HL-60 (cell line): ENCODE measurements around the gene RUNX1.

Experiments
- DNase-seq, 2 experiments: peaks; one replicate each; pipeline ENCODE4 v3.0.0-alpha.2; 2010 to 2020; ENCODE audit warnings: low read depth in 1 of 2, low spot score in 1 of 2
- H3K27ac ChIP-seq: fragments of 250-450 bp; sonication (Bioruptor Pico); replicated peaks from 2 replicates; pipeline ENCODE4 v1.5.1; 2020; ENCODE audit warnings: mild to moderate bottlenecking, moderate library complexity
- H3K27me3 ChIP-seq: fragments of 250-450 bp; sonication (Bioruptor Pico); 2 replicates; pipeline ENCODE4 v1.5.1; 2021; ENCODE audit warnings: mild to moderate bottlenecking, moderate library complexity; ENCODE audit not compliant: insufficient read depth, poor library complexity, severe bottlenecking
- H3K4me3 ChIP-seq: replicated peaks from 2 replicates; pipeline ENCODE4 v1.5.1; 2011; ENCODE audit warnings: mild to moderate bottlenecking, control low read depth, low read length; ENCODE audit not compliant: insufficient read depth
- GABPA ChIP-seq: IDR thresholded peaks from 2 replicates; pipeline ENCODE4 v1.6.1; 2012; ENCODE audit warnings: low read depth
- POLR2AphosphoS5 ChIP-seq: IDR thresholded peaks from 2 replicates; pipeline ENCODE4 v1.6.1; 2012; ENCODE audit warnings: low read depth
- SPI1 ChIP-seq: IDR thresholded peaks from 2 replicates; pipeline ENCODE4 v1.6.1; 2012; ENCODE audit warnings: low read depth, mild to moderate bottlenecking, borderline replicate concordance
- TF ChIP-seq, protein P1 (sequence below): IDR thresholded peaks from 2 replicates; pipeline ENCODE4 v1.6.1; 2012; ENCODE audit warnings: low read depth; ENCODE audit not compliant: insufficient replicate concordance
- TF ChIP-seq, protein P2 (sequence below): IDR thresholded peaks from one replicate; pipeline ENCODE4 v1.5.1; 2011; ENCODE audit warnings: low read length, control low read depth, inconsistent platforms; ENCODE audit not compliant: insufficient read depth

The RUNX1 gene

DNA sequence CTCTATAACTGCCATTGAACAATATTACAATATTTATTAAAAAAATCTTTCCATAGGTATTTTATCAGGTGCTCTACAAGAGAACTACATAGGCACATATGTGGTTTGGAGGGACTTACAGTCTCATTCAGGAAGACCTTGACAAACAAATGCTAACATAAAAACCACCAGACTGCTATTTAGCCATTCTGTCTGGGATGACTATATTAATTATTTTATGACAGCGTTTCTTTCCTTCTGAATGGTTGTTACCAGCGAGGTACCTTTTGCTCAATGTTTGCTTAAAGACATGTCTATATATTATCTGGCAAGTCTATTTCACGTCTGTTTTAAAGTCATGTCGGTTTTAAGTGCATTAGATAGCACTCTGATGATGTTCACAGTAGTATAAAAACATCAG lies 69.7 kb downstream of the RUNX1 start:
- H3K27ac ChIP-seq, result no peak overlapping the region
- TF ChIP-seq, protein P1, sequence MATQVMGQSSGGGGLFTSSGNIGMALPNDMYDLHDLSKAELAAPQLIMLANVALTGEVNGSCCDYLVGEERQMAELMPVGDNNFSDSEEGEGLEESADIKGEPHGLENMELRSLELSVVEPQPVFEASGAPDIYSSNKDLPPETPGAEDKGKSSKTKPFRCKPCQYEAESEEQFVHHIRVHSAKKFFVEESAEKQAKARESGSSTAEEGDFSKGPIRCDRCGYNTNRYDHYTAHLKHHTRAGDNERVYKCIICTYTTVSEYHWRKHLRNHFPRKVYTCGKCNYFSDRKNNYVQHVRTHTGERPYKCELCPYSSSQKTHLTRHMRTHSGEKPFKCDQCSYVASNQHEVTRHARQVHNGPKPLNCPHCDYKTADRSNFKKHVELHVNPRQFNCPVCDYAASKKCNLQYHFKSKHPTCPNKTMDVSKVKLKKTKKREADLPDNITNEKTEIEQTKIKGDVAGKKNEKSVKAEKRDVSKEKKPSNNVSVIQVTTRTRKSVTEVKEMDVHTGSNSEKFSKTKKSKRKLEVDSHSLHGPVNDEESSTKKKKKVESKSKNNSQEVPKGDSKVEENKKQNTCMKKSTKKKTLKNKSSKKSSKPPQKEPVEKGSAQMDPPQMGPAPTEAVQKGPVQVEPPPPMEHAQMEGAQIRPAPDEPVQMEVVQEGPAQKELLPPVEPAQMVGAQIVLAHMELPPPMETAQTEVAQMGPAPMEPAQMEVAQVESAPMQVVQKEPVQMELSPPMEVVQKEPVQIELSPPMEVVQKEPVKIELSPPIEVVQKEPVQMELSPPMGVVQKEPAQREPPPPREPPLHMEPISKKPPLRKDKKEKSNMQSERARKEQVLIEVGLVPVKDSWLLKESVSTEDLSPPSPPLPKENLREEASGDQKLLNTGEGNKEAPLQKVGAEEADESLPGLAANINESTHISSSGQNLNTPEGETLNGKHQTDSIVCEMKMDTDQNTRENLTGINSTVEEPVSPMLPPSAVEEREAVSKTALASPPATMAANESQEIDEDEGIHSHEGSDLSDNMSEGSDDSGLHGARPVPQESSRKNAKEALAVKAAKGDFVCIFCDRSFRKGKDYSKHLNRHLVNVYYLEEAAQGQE, result no peak
- TF ChIP-seq GABPA, result no peak
- no peak for TF ChIP-seq SPI1
- no peak for TF ChIP-seq POLR2AphosphoS5
- TF ChIP-seq, protein P2, sequence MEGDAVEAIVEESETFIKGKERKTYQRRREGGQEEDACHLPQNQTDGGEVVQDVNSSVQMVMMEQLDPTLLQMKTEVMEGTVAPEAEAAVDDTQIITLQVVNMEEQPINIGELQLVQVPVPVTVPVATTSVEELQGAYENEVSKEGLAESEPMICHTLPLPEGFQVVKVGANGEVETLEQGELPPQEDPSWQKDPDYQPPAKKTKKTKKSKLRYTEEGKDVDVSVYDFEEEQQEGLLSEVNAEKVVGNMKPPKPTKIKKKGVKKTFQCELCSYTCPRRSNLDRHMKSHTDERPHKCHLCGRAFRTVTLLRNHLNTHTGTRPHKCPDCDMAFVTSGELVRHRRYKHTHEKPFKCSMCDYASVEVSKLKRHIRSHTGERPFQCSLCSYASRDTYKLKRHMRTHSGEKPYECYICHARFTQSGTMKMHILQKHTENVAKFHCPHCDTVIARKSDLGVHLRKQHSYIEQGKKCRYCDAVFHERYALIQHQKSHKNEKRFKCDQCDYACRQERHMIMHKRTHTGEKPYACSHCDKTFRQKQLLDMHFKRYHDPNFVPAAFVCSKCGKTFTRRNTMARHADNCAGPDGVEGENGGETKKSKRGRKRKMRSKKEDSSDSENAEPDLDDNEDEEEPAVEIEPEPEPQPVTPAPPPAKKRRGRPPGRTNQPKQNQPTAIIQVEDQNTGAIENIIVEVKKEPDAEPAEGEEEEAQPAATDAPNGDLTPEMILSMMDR, result no peak
- H3K4me3 ChIP-seq, result no peak overlapping the region
- no peak for DNase-seq
- H3K27me3 ChIP-seq, result no peaks in the 10 kb centered on the region

DNA sequence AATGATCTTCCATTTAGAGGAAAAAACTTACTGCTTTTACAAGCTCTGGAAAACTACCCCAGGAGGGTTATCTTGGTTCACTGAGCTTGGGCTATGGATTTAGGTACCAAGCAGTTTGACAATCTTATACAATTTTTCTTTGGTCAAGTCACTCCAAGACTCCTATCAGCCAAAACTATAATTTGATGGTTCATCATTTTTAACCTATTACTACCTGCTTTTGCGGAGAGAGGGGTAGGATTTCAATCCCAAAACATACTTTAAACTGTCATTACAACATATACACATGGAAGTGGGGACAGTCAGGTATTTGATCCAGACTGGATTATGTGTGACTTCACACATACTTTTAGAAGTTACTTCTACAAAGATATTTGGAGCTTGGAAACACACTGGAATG lies 71.8 kb downstream of the RUNX1 start:
- H3K4me3 ChIP-seq, result no peak overlapping the region
- no peak for TF ChIP-seq POLR2AphosphoS5
- no peak for TF ChIP-seq SPI1
- TF ChIP-seq, protein P1, result no peak
- TF ChIP-seq, protein P2, result no peak
- TF ChIP-seq GABPA, result no peak
- H3K27me3 ChIP-seq, result no peaks in the 10 kb centered on the region
- no peak for DNase-seq
- H3K27ac ChIP-seq, result no peak overlapping the region

DNA sequence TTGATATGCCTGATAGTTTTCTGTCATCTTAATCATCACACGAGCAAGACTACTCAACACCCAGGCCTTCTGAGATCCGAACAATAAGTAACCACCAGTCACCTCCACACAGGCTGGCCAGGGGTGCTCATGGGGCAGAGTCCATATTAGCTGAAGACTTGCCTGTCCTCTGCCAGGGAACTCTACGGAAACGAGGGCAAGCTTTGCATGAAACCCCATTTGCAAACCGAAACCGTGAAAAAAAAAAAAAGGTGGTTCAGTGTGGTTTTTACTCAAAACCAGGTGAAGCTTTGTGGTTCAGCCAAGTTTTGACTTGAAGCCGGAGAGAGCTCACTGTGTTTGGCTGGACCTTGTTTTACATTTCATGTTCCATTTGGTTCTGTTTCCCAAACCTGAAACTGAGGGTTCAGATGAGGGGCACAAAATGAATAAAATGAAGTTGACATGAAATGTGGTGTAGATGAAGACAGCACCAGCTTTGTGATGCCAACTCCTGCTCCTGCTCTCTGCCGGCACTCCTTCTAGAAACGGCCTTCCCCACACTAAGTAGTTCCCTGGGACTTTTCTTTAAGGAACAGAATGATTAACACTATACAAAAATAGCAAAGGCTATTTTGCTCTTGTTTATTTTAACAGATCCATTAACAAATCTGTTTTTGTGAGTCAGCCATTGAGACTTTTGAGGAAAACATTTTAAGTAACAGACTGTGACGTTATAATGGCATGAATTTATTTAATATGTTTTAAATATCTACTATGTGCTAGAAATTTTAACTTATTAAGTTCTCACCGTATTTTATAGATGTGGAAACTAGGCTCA lies 74.7 kb downstream of the RUNX1 start:
- Histone ChIP-seq H3K27me3 (no peaks in the 10 kb centered on the region), H3K4me3 (no peak overlapping the region), H3K27ac (no peak overlapping the region)
- no peak for DNase-seq
- TF ChIP-seq GABPA, result no peak
- no peak for TF ChIP-seq POLR2AphosphoS5
- TF ChIP-seq SPI1, result no peak
- TF ChIP-seq, protein P2, result no peak
- TF ChIP-seq, protein P1, result no peak
